ENCODE results near the gene TRIM44. TPM values are rescaled to one million over a fixed set of nuclear protein-coding genes. Genes with fewer than 3 reads are reported as not detected.
"Not testable (repeated sequence)": the region's sequence is repeated elsewhere in the genome, so short reads cannot be mapped to it uniquely, and the experiment has no call there.

The TRIM44 gene
- polyA plus RNA-seq, 4 donors, result 8.9 to 35.4 (median 12.8) TPM

DNA sequence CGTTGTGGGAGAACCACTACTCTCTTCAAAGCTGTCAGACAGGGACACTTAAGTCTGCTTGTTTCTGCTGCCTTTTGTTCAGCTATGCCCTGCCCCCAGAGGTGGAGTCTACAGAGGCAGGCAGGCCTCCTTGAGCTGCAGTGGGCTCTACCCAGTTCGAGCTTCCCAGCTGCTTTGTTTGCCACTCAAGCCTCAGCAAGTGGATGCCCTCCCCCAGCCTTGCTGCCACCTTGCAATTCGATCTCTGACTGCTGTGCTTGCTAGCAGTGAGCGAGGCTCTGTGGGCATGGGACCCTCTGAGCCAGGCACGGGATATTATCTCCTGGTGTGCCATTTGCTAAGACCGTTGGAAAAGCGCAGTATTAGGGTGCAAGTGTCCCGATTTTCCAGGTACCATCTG lies 116.4 kb downstream of the TRIM44 start:
- not testable (repeated sequence) for FAIRE-seq

DNA sequence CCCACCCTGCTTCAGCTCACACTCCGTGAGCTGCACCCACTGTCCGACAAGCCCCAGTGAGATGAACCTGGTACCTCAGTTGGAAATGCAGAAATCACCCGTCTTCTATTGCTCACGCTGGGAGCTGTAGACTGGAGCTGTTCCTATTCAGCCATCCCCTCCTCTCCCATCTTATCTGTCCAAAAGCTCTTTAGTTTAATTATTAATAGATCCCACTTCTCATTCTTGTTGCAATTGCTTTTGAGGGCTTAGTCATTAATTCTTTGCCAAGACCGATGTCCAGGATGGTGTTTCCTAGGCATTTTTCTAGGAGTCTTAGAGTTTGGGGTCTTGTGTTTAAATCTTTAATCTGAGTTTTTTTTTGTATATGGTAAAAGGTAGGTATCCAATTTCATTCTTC lies 116.8 kb downstream of the TRIM44 start:
- DNase-seq (no peak), FAIRE-seq (no peak)
- peaks cover 0 to 11% of the 10 kb centered on the region in 2 donors for H3K9me3 ChIP-seq (ENCODE audit: control insufficient read depth in 2 of 2, insufficient read depth in 1 of 2, low read depth in 1 of 2, low read length in 1 of 2)
- 93 to 96% (median 93%) methylated on average over 5 of the region's 5 CpGs for WGBS, 3 donors
- H3K27me3 ChIP-seq (ENCODE audit: control insufficient read depth in 3 of 3, insufficient read depth in 3 of 3, low read length in 3 of 3), result no peaks in the 10 kb centered on the region
- no peak overlapping the region for H3K27ac ChIP-seq (ENCODE audit: low read depth in 1 of 3, low read length in 2 of 3)
- H3K4me3 ChIP-seq (ENCODE audit: low read depth in 1 of 3, low read length in 3 of 3), result no peak overlapping the region
- no peaks in the 10 kb centered on the region for H3K4me1 ChIP-seq (ENCODE audit: control insufficient read depth in 3 of 3, insufficient read depth in 2 of 3, low read depth in 1 of 3, low read length in 2 of 3)
- peaks cover 0 to 5% (median 0%) of the 10 kb centered on the region in 3 donors for H3K36me3 ChIP-seq (ENCODE audit: control insufficient read depth in 3 of 3, insufficient read depth in 2 of 3, low read depth in 1 of 3, low read length in 3 of 3)

More for the DNA sequence above, 116.4 kb downstream of the TRIM44 start:
- H3K4me3 ChIP-seq (ENCODE audit: low read depth in 1 of 3, low read length in 3 of 3); H3K36me3 ChIP-seq (ENCODE audit: control insufficient read depth in 3 of 3, insufficient read depth in 2 of 3, low read depth in 1 of 3, low read length in 3 of 3); H3K27ac ChIP-seq (ENCODE audit: low read depth in 1 of 3, low read length in 2 of 3); DNase-seq; H3K4me1 ChIP-seq (ENCODE audit: control insufficient read depth in 3 of 3, insufficient read depth in 2 of 3, low read depth in 1 of 3, low read length in 2 of 3); H3K27me3 ChIP-seq (ENCODE audit: control insufficient read depth in 3 of 3, insufficient read depth in 3 of 3, low read length in 3 of 3): not testable (repeated sequence)
- 92 to 98% (median 96%) methylated on average over 8 of the region's 8 CpGs for WGBS, 3 donors
- H3K9me3 ChIP-seq (ENCODE audit: control insufficient read depth in 2 of 2, insufficient read depth in 1 of 2, low read depth in 1 of 2, low read length in 1 of 2), result peaks cover 0 to 11% of the 10 kb centered on the region in 2 donors

DNA sequence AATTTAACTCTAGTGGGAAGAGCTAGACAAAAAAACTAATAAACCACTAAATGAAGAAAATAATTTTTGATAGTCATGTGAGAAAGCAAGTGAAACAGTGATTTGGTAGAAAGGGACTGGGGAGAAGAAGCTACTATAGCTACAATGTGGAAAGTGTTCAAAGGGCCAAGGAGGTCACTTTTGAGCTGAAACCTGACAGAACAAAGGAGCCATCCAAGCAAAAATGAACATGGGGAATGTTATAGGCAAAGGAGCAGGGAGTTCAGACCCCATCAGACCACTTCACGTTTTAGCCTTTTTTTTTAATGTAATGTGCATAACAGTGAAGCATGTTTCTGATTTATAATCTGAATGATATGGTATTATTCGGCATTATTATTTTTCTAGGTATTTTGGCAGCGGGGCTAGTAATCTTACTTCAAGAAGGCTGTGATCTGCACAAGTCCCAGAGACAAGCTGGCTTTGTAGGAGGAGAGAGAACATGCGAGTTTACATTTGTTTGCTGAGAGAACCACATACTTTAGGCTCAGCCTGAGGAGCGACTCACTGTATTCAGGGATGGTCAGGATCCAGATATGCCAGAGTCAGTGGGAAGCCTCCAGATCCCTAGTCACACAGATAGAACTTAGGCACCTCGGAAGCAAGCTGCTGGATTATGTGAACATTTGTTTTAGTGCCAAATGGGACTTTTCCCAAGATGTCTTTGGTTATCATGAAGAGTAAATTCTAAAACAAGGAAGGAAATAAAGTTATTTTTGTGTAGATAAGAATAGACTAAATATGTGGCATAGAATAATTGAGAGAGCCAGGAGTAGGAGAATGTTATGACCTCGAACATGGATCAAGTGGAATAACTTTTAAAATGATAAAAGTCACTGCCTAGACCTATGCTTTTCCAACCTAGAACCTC lies 118.6 kb downstream of the TRIM44 start:
- DNase-seq, result no peak
- Histone ChIP-seq H3K4me3 (ENCODE audit: low read depth in 1 of 3, low read length in 3 of 3) (no peak overlapping the region), H3K27ac (ENCODE audit: low read depth in 1 of 3, low read length in 2 of 3) (no peak overlapping the region), H3K9me3 (ENCODE audit: control insufficient read depth in 2 of 2, insufficient read depth in 1 of 2, low read depth in 1 of 2, low read length in 1 of 2) (peaks cover 0 to 11% of the 10 kb centered on the region in 2 donors), H3K27me3 (ENCODE audit: control insufficient read depth in 3 of 3, insufficient read depth in 3 of 3, low read length in 3 of 3) (no peaks in the 10 kb centered on the region), H3K36me3 (ENCODE audit: control insufficient read depth in 3 of 3, insufficient read depth in 2 of 3, low read depth in 1 of 3, low read length in 3 of 3) (peaks cover 0 to 5% (median under 1%) of the 10 kb centered on the region in 3 donors), H3K4me1 (ENCODE audit: control insufficient read depth in 3 of 3, insufficient read depth in 2 of 3, low read depth in 1 of 3, low read length in 2 of 3) (no peaks in the 10 kb centered on the region)
- FAIRE-seq, result no peak
- 74 to 86% (median 83%) methylated on average over 7 of the region's 7 CpGs for WGBS, 3 donors

DNA sequence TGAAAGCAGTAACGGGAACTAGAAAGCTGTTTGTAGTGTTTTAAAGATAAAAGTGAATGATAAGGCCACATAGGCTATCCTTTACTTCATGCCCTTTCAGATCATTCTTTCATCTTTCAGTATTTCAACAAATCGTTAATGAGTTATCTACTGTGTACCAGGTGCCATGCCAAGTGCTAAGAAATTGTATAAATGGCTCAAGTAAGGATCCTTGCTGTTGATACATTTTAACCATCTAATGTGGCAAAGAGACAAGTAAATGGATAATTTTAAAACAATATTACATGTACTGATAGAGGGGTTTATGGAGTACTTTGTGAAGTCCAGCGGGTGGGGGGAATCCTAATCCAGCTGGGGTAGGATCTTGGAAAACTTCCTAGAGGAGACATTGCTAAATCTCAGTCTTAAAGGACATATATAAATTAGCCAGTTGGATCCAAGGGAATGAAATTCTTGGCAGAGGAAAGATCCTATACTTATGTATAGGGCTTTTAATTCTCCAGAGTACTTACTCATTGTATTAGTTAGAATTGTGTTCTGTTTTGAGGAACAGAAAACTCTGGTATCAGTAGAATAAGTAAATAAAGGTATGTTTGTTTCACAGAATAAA lies 119.4 kb downstream of the TRIM44 start:
- no peak for DNase-seq
- WGBS, 3 donors, result 66 to 76% (median 70%) methylated on average over 3 of the region's 3 CpGs
- no peak overlapping the region for H3K4me3 ChIP-seq (ENCODE audit: low read depth in 1 of 3, low read length in 3 of 3)
- H3K9me3 ChIP-seq (ENCODE audit: control insufficient read depth in 2 of 2, insufficient read depth in 1 of 2, low read depth in 1 of 2, low read length in 1 of 2), result peaks cover 0 to 11% of the 10 kb centered on the region in 2 donors
- no peak for FAIRE-seq
- no peaks in the 10 kb centered on the region for H3K27me3 ChIP-seq (ENCODE audit: control insufficient read depth in 3 of 3, insufficient read depth in 3 of 3, low read length in 3 of 3)
- no peak overlapping the region for H3K27ac ChIP-seq (ENCODE audit: low read depth in 1 of 3, low read length in 2 of 3)
- peaks cover 0 to 5% (median 3%) of the 10 kb centered on the region in 3 donors for H3K36me3 ChIP-seq (ENCODE audit: control insufficient read depth in 3 of 3, insufficient read depth in 2 of 3, low read depth in 1 of 3, low read length in 3 of 3)
- H3K4me1 ChIP-seq (ENCODE audit: control insufficient read depth in 3 of 3, insufficient read depth in 2 of 3, low read depth in 1 of 3, low read length in 2 of 3), result no peaks in the 10 kb centered on the region

GRCh38 chr11:35783809-35784208 lies 121.2 kb downstream of the TRIM44 start:
- WGBS, 3 donors, result 77 to 80% (median 79%) methylated on average over 3 of the region's 3 CpGs
- DNase-seq, result peak in 1 of 2 donors; percentile 34
- H3K27ac ChIP-seq (ENCODE audit: low read depth in 1 of 3, low read length in 2 of 3), result no peak overlapping the region

GRCh38 chr11:35784699-35785098 lies 122.1 kb downstream of the TRIM44 start:
- Histone ChIP-seq H3K36me3 (ENCODE audit: control insufficient read depth in 3 of 3, insufficient read depth in 2 of 3, low read depth in 1 of 3, low read length in 3 of 3) (peaks cover 0 to 4% (median 3%) of the 10 kb centered on the region in 3 donors), H3K27me3 (ENCODE audit: control insufficient read depth in 3 of 3, insufficient read depth in 3 of 3, low read length in 3 of 3) (no peaks in the 10 kb centered on the region), H3K27ac (ENCODE audit: low read depth in 1 of 3, low read length in 2 of 3) (no peak overlapping the region), H3K9me3 (ENCODE audit: control insufficient read depth in 2 of 2, insufficient read depth in 1 of 2, low read depth in 1 of 2, low read length in 1 of 2) (no peaks in the 10 kb centered on the region), H3K4me3 (ENCODE audit: low read depth in 1 of 3, low read length in 3 of 3) (no peak overlapping the region), H3K4me1 (ENCODE audit: control insufficient read depth in 3 of 3, insufficient read depth in 2 of 3, low read depth in 1 of 3, low read length in 2 of 3) (no peaks in the 10 kb centered on the region)
- DNase-seq, result no peak
- FAIRE-seq, result no peak

More at GRCh38 chr11:35783809-35784208, 121.2 kb downstream of the TRIM44 start:
- Histone ChIP-seq H3K27me3 (ENCODE audit: control insufficient read depth in 3 of 3, insufficient read depth in 3 of 3, low read length in 3 of 3) (no peaks in the 10 kb centered on the region), H3K4me3 (ENCODE audit: low read depth in 1 of 3, low read length in 3 of 3) (no peak overlapping the region), H3K9me3 (ENCODE audit: control insufficient read depth in 2 of 2, insufficient read depth in 1 of 2, low read depth in 1 of 2, low read length in 1 of 2) (peaks cover 0 to 8% of the 10 kb centered on the region in 2 donors), H3K4me1 (ENCODE audit: control insufficient read depth in 3 of 3, insufficient read depth in 2 of 3, low read depth in 1 of 3, low read length in 2 of 3) (no peaks in the 10 kb centered on the region), H3K36me3 (ENCODE audit: control insufficient read depth in 3 of 3, insufficient read depth in 2 of 3, low read depth in 1 of 3, low read length in 3 of 3) (peaks cover 0 to 5% (median 3%) of the 10 kb centered on the region in 3 donors)
- no peak for FAIRE-seq

DNA sequence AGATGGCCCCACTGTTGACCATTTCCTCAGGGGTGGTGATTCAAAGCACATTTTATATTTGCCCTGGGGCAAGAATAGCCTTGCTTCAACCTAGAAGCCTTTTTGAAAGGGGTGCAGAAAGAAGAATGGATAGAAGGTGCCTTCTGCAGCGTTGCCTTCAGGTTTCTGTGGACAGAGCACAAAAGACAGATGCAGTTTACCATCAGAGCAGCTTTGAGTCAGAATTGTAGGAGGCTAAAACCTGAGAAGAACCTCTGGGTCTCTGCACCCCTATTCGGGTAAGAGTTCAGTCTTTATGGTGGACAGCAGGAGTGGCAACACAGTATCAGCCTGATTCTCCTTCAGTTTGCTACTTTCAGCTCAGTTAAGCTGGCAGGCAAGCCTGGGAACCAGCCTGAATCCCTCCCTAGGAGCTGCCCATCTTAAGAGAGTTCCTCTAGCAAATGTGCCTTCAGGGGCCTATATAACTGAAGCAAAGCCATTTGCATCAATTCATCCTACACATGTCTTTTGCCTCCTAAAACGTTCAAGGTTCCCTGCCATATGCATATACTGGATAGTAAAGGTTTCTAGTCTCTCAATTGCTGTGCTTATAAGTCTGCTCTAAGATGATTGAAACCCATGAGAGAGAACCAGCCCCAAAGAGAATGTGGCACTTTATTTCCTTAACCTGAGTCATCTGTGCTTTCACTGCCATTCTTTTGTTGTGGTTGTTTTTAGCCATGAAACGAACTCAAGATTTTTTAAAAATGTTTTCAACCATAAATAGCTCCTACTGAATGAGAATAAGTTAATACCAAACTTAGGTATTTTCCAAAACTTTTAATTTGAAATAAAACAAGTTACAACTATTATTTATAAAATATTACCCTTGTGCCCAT lies 123.0 kb downstream of the TRIM44 start:
- no peak overlapping the region for H3K4me3 ChIP-seq (ENCODE audit: low read depth in 1 of 3, low read length in 3 of 3)
- H3K36me3 ChIP-seq (ENCODE audit: control insufficient read depth in 3 of 3, insufficient read depth in 2 of 3, low read depth in 1 of 3, low read length in 3 of 3), result peaks cover 0 to 4% (median 3%) of the 10 kb centered on the region in 3 donors
- no peaks in the 10 kb centered on the region for H3K27me3 ChIP-seq (ENCODE audit: control insufficient read depth in 3 of 3, insufficient read depth in 3 of 3, low read length in 3 of 3)
- H3K27ac ChIP-seq (ENCODE audit: low read depth in 1 of 3, low read length in 2 of 3), result no peak overlapping the region
- no peak for DNase-seq
- WGBS, 3 donors, result 72 to 74% (median 73%) methylated on average over 4 of the region's 4 CpGs
- H3K4me1 ChIP-seq (ENCODE audit: control insufficient read depth in 3 of 3, insufficient read depth in 2 of 3, low read depth in 1 of 3, low read length in 2 of 3), result no peaks in the 10 kb centered on the region
- no peaks in the 10 kb centered on the region for H3K9me3 ChIP-seq (ENCODE audit: control insufficient read depth in 2 of 2, insufficient read depth in 1 of 2, low read depth in 1 of 2, low read length in 1 of 2)
- FAIRE-seq, result no peak

GRCh38 chr11:35786188-35786587 lies 123.6 kb downstream of the TRIM44 start:
- no peaks in the 10 kb centered on the region for H3K4me1 ChIP-seq (ENCODE audit: control insufficient read depth in 3 of 3, insufficient read depth in 2 of 3, low read depth in 1 of 3, low read length in 2 of 3)
- no peak overlapping the region for H3K27ac ChIP-seq (ENCODE audit: low read depth in 1 of 3, low read length in 2 of 3)
- DNase-seq, result no peak
- FAIRE-seq, result no peak
- H3K9me3 ChIP-seq (ENCODE audit: control insufficient read depth in 2 of 2, insufficient read depth in 1 of 2, low read depth in 1 of 2, low read length in 1 of 2), result no peaks in the 10 kb centered on the region
- no peak overlapping the region for H3K4me3 ChIP-seq (ENCODE audit: low read depth in 1 of 3, low read length in 3 of 3)
- peaks cover 0 to 4% (median 3%) of the 10 kb centered on the region in 3 donors for H3K36me3 ChIP-seq (ENCODE audit: control insufficient read depth in 3 of 3, insufficient read depth in 2 of 3, low read depth in 1 of 3, low read length in 3 of 3)
- no peaks in the 10 kb centered on the region for H3K27me3 ChIP-seq (ENCODE audit: control insufficient read depth in 3 of 3, insufficient read depth in 3 of 3, low read length in 3 of 3)

Measured in small intestine (tissue), 7 donors.